ENCODE results near the gene HLCS. TPM values are rescaled to one million over a fixed set of nuclear protein-coding genes. Genes with fewer than 3 reads are reported as not detected.

Gene HLCS
- total RNA-seq, 6 experiments from 2014 or later, result 20.3 to 24.5 (median 22.2) TPM

DNA sequence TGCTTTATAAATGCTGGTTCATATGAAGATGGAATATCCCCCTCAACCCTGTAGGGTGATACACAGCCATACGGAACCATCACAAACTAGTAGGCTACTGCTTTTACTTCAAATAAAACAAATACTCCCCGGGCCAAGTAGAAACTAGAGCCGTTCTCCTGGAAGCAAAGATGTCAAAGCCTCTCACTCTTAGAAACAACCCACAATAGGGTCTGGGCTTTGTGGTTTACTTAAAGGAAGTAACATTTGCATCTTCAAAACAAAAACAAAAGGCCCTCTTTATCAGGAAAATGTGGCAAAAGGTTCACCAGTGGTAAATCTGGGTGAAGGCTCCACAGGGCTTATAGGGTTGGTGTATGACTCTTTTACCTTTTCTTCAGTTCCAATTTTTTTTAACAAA lies 49.8 kb downstream of the HLCS start:
- Mint-ChIP-seq H3K27ac (no peak overlapping the region), H3K36me3 (ENCODE audit: low read depth) (no peaks in the 10 kb centered on the region), H3K4me1 (ENCODE audit: low read depth) (no peaks in the 10 kb centered on the region), H3K27me3 (ENCODE audit: insufficient read depth) (peaks cover 2% of the 10 kb centered on the region), H3K4me3 (no peak overlapping the region), H3K9me3 (no peaks in the 10 kb centered on the region)
- TF ChIP-seq, protein P1, sequence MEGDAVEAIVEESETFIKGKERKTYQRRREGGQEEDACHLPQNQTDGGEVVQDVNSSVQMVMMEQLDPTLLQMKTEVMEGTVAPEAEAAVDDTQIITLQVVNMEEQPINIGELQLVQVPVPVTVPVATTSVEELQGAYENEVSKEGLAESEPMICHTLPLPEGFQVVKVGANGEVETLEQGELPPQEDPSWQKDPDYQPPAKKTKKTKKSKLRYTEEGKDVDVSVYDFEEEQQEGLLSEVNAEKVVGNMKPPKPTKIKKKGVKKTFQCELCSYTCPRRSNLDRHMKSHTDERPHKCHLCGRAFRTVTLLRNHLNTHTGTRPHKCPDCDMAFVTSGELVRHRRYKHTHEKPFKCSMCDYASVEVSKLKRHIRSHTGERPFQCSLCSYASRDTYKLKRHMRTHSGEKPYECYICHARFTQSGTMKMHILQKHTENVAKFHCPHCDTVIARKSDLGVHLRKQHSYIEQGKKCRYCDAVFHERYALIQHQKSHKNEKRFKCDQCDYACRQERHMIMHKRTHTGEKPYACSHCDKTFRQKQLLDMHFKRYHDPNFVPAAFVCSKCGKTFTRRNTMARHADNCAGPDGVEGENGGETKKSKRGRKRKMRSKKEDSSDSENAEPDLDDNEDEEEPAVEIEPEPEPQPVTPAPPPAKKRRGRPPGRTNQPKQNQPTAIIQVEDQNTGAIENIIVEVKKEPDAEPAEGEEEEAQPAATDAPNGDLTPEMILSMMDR (IDR thresholded peaks at IDR 0.05), result no peak
- no peak for DNase-seq

DNA sequence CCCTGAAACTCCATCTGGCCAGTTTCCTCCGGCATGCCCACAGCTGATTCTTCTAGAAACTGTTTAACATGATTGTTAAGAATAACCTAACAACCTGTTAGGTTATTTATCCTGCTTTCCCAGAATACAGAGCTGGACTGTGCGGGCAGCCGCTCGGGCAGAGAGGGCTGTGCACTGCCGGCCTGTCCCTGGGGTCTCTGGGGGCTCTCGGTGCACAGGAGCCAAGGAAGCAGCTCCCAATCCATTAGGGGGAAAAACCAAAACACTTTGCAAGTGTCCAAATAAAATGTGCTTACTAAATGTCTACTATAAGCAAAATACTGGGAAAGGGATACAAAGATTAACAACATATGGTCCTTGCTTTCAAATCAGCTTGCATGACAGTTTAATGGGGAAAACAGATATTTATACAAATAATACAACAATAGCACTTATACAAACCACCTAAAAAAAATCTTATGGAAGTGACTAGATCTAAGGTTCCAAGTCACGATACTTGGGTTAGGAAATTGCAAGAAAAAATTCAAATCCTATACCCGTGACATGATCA lies 50.7 kb downstream of the HLCS start:
- no peak for DNase-seq
- Mint-ChIP-seq H3K27me3 (ENCODE audit: insufficient read depth) (peaks cover 2% of the 10 kb centered on the region), H3K4me1 (ENCODE audit: low read depth) (peaks cover 6% of the 10 kb centered on the region), H3K4me3 (no peak overlapping the region), H3K9me3 (no peaks in the 10 kb centered on the region), H3K27ac (no peak overlapping the region), H3K36me3 (ENCODE audit: low read depth) (no peaks in the 10 kb centered on the region)
- TF ChIP-seq, protein P1 (IDR thresholded peaks at IDR 0.05), result no peak

DNA sequence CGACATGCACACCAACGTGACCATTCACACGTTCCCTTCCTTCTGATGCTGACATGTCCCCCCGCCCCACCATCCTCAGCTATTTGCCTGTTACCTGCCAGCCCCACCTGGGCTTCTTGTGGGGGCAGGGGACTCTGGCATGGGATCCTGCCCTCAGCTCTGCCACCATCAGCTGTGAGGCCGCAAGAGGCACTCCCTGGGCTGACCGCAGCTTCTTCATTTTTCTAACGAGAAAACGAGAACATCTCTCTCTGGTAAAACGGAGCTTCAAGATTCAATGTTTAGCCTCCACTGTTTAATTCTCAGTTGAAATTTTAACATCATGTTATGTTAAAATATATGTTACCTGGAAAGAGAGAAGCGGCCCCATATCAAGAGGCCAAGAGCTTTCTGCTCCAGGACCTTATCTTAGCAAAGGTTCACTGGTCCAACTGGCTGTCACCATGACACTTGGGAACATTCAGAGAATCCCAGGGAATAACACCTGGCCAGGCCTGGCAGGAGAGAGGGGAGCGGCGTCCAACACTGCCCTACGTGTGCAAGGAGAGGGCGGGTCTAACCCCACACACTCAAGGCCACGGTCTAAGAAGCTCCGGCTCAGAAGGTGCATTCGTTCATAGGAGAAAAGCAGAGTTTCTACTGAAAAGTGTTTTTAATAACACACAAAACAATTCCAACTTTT lies 51.3 kb downstream of the HLCS start:
- TF ChIP-seq, protein P1 (IDR thresholded peaks at IDR 0.05), result no peak
- Mint-ChIP-seq H3K4me3 (no peak overlapping the region), H3K27me3 (ENCODE audit: insufficient read depth) (peaks cover 3% of the 10 kb centered on the region), H3K4me1 (ENCODE audit: low read depth) (peaks cover 13% of the 10 kb centered on the region), H3K36me3 (ENCODE audit: low read depth) (no peaks in the 10 kb centered on the region), H3K9me3 (no peaks in the 10 kb centered on the region), H3K27ac (no peak overlapping the region)
- DNase-seq, result no peak

DNA sequence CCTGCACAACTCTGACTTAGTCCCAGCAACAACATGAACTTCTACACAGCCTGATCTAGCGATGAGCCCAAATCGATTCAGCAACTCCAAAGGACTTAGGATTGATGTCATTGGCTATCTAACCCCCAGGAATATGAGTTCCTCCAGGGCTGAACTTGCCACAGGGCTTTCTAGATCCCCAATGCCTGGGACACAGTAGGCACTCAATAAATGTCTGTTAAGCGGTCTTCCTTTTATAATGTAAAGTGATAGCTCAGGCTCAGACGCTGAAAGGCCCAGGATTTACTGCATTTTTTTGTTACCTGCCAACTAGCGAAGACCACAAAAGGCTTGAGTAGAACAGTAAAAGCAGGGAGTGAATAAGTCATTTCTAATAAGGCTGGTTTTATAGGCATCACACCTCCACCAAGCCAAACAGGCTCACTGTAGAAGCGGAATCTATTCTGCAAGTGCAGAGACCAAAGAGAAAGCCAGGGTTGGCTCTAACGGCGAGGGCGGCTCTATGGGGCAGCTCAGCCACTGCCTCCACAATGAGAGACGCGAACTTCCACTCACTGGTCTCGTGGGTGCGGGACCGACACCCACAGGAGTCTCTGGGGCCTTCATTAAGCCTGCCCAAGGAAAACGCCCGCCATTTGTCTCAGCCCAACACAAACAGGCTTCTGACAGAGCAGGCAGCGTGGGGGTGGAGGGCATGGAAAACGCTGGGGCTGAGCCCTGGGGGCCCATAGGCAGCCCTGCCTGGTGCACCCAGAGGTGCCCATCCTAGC lies 52.0 kb downstream of the HLCS start:
- TF ChIP-seq, protein P1 (IDR thresholded peaks at IDR 0.05), result no peak
- H3K27ac Mint-ChIP-seq, result no peak overlapping the region
- no peak overlapping the region for H3K4me3 Mint-ChIP-seq
- peaks cover 20% of the 10 kb centered on the region for H3K4me1 Mint-ChIP-seq (ENCODE audit: low read depth)
- no peaks in the 10 kb centered on the region for H3K36me3 Mint-ChIP-seq (ENCODE audit: low read depth)
- H3K9me3 Mint-ChIP-seq, result no peaks in the 10 kb centered on the region
- DNase-seq, result no peak
- H3K27me3 Mint-ChIP-seq (ENCODE audit: insufficient read depth), result peaks cover 4% of the 10 kb centered on the region

DNA sequence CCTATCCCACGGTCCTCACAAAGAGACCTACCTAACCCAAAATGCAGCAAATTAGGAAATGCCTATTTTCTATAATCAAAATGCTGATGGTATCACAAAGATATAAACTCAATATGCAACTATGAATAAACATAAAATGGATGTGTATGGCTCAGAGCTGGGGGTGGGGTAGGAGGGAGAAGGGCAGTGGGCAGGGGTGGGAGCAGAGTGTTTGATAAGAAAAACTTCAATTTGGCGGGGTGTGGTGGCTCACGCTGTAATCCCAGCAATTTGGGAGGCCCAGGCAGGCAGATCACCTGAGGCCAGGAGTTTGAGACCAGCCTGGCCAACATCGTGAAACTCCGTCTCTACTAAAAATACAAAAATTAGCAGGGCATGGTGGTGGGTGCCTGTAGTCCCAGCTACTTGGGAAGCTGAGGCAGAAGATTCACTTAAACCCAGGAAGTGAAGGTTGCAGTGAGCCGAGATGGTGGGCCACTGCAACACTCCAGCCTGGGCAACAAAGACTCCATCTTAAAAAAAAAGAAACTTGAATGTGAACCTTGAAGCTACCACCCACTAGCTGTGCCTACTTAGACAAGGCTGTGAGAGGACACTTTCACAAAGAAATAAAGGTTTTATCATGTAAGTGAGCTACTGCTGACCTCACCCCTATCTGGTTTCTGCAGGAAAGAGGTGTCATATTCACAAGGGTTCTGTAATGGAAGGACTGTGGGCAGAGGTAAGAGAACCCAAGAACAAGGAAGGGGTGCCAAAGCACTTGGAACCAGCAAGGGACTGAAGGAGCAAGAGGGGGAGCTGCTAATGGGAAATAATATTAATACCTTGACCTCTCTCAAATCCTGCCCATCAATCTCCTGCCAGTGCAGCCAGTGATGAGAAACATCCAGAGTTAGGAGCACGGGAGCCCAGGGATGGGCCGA lies 53.0 kb downstream of the HLCS start:
- TF ChIP-seq, protein P1 (IDR thresholded peaks at IDR 0.05), result no peak
- H3K27me3 Mint-ChIP-seq (ENCODE audit: insufficient read depth), result peaks cover 4% of the 10 kb centered on the region
- no peak for DNase-seq
- H3K27ac Mint-ChIP-seq, result no peak overlapping the region
- peaks cover 29% of the 10 kb centered on the region for H3K4me1 Mint-ChIP-seq (ENCODE audit: low read depth)
- peaks cover 4% of the 10 kb centered on the region for H3K36me3 Mint-ChIP-seq (ENCODE audit: low read depth)
- no peak overlapping the region for H3K4me3 Mint-ChIP-seq
- H3K9me3 Mint-ChIP-seq, result no peaks in the 10 kb centered on the region

Measured in HFFc6 (cell line).